H1 (cell line): ENCODE measurements around the gene TMEM9B. TPM values are rescaled to one million over a fixed set of nuclear protein-coding genes. Genes with fewer than 3 reads are reported as not detected.

Experiments used
- CTCF ChIA-PET: fragments of 300-600 bp; sonication (Branson Sonifier 250); formaldehyde crosslinking; loops from one replicate; lab custom pipeline; 2021; ENCODE audit not compliant: partially characterized antibody; lab: Charles Lee
- POLR2A ChIA-PET: fragments of 300-600 bp; sonication (Branson Sonifier 250); formaldehyde crosslinking; loops from one replicate; lab custom pipeline; 2021; ENCODE audit warnings: inconsistent platforms; ENCODE audit not compliant: partially characterized antibody; lab: Charles Lee
- DNase-seq, 2 experiments: peaks; one replicate each; pipeline versions ENCODE4 v3.0.0 to v3.0.0-alpha.2; 2010 to 2022; ENCODE audit warnings: low spot score in 2 of 2, low read depth in 1 of 2, mixed read lengths in 1 of 2
- FAIRE-seq: peaks from 2 replicates; lab custom pipeline; 2011; peaks lifted over from hg19 to GRCh38; lab: Jason Lieb, UNC
- H2AFZ ChIP-seq: 2 replicates; pipeline ENCODE4 v1.8.1; 2012; ENCODE audit warnings: low read length, inconsistent platforms
- H2AK5ac ChIP-seq: 2 replicates; pipeline ENCODE4 v1.6.1; 2013; ENCODE audit warnings: low read depth, low read length
- H2BK120ac ChIP-seq: replicated peaks from 2 replicates; pipeline ENCODE3; 2013; ENCODE audit warnings: low read depth, low read length, inconsistent platforms
- H2BK12ac ChIP-seq: 2 replicates; pipeline ENCODE4 v1.6.1; 2013; ENCODE audit warnings: low read depth, low read length
- H2BK15ac ChIP-seq: 2 replicates; pipeline ENCODE4 v1.6.1; 2013; ENCODE audit warnings: low read length
- H2BK20ac ChIP-seq: 2 replicates; pipeline ENCODE4 v1.6.1; 2013; ENCODE audit warnings: low read length
- H2BK5ac ChIP-seq: 2 replicates; pipeline ENCODE4 v1.6.1; 2013; ENCODE audit warnings: low read depth, low read length
- H3K14ac ChIP-seq: 2 replicates; pipeline ENCODE4 v1.6.1; 2013; ENCODE audit warnings: inconsistent platforms; ENCODE audit not compliant: insufficient read length
- H3K18ac ChIP-seq: 2 replicates; pipeline ENCODE4 v1.6.1; 2013; ENCODE audit warnings: low read length; ENCODE audit errors: extremely low read depth
- H3K23ac ChIP-seq: 2 replicates; pipeline ENCODE4 v1.6.1; 2013; ENCODE audit warnings: inconsistent platforms; ENCODE audit not compliant: insufficient read length
- H3K23me2 ChIP-seq: 2 replicates; pipeline ENCODE4 v1.6.1; 2013; ENCODE audit warnings: low read depth, low read length
- H3K27ac ChIP-seq: 2 replicates; pipeline ENCODE4 v1.6.1; 2011; ENCODE audit warnings: low read depth, low read length, inconsistent platforms
- H3K27me3 ChIP-seq, 4 experiments: replicated peaks in 1 of 4; 1 replicate in 1 of 4; 2 replicates in 3 of 4; pipeline versions ENCODE4 v1.6.1 to v1.8.1; 2011 to 2013; ENCODE audit warnings: low read length in 3 of 4, mild to moderate bottlenecking in 3 of 4, inconsistent platforms in 2 of 4, mixed read lengths in 2 of 4, moderate library complexity in 1 of 4; ENCODE audit not compliant: control insufficient read depth in 3 of 4, insufficient read depth in 3 of 4; ENCODE audit errors: extremely low read depth in 1 of 4
- H3K36me3 ChIP-seq, 4 experiments: 2 replicates each; pipeline versions ENCODE4 v1.6.1 to v1.8.1; 2011 to 2013; ENCODE audit warnings: mild to moderate bottlenecking in 4 of 4, low read length in 3 of 4, moderate library complexity in 2 of 4, control low read depth in 1 of 4, inconsistent platforms in 1 of 4; ENCODE audit not compliant: insufficient read depth in 4 of 4, control insufficient read depth in 2 of 4
- H3K4ac ChIP-seq: replicated peaks from 2 replicates; pipeline ENCODE3; 2013; ENCODE audit warnings: low read length, low read depth, mixed read lengths, inconsistent platforms; ENCODE audit not compliant: insufficient read length
- H3K4me1 ChIP-seq, 4 experiments: replicated peaks in 1 of 4; 1 replicate in 1 of 4; 2 replicates in 3 of 4; pipeline versions ENCODE4 v1.6.1 to v1.8.1; 2011 to 2013; ENCODE audit warnings: low read length in 3 of 4, inconsistent platforms in 2 of 4, mixed read lengths in 1 of 4; ENCODE audit not compliant: insufficient read depth in 4 of 4, control insufficient read depth in 3 of 4
- H3K4me2 ChIP-seq, 2 experiments: 2 replicates each; pipeline versions ENCODE4 v1.6.1 to v1.8.1; 2011 to 2013; ENCODE audit warnings: low read depth in 2 of 2, low read length in 2 of 2, control low read depth in 1 of 2, inconsistent platforms in 1 of 2, mild to moderate bottlenecking in 1 of 2; ENCODE audit not compliant: insufficient read depth in 1 of 2
- H3K4me3 ChIP-seq, 4 experiments: fragments of 200-600, 300-600 bp in 1 of 4; sonication (generic), shearing (Covaris generic), sonication (Bioruptor Twin) in 1 of 4; 2 replicates each; pipeline versions ENCODE4 v1.5.1 to v1.8.1; 2011 to 2016; ENCODE audit warnings: low read length in 4 of 4, low read depth in 3 of 4, control low read depth in 2 of 4, inconsistent platforms in 2 of 4, mild to moderate bottlenecking in 2 of 4, mixed read lengths in 1 of 4, moderate library complexity in 1 of 4; ENCODE audit not compliant: insufficient read depth in 2 of 4; ENCODE audit errors: extremely low read depth in 1 of 4
- H3K56ac ChIP-seq: replicated peaks from 2 replicates; pipeline ENCODE3; 2013; ENCODE audit warnings: low read depth, mild to moderate bottlenecking, mixed read lengths, low read length, inconsistent platforms; ENCODE audit not compliant: insufficient read length
- H3K79me1 ChIP-seq: 2 replicates; pipeline ENCODE4 v1.6.1; 2013; ENCODE audit warnings: low read depth, low read length, control low read depth
- H3K79me2 ChIP-seq, 2 experiments: 2 replicates each; pipeline versions ENCODE4 v1.6.1 to v1.8.1; 2012 to 2013; ENCODE audit warnings: low read length in 2 of 2, mild to moderate bottlenecking in 2 of 2, inconsistent platforms in 1 of 2; ENCODE audit not compliant: insufficient read depth in 2 of 2, control insufficient read depth in 1 of 2
- H3K9ac ChIP-seq, 4 experiments: replicated peaks in 1 of 4; 1 replicate in 1 of 4; 2 replicates in 3 of 4; pipeline versions ENCODE4 v1.6.1 to v1.8.1; 2011 to 2013; ENCODE audit warnings: low read depth in 3 of 4, low read length in 3 of 4, control low read depth in 2 of 4, mild to moderate bottlenecking in 2 of 4, moderate library complexity in 2 of 4, inconsistent platforms in 1 of 4; ENCODE audit errors: extremely low read depth in 1 of 4
- H3K9me3 ChIP-seq, 2 experiments: 2 replicates each; pipeline versions ENCODE4 v1.6.1 to v1.8.1; 2012 to 2013; ENCODE audit warnings: mild to moderate bottlenecking in 2 of 2, moderate library complexity in 2 of 2, control low read depth in 1 of 2, inconsistent platforms in 1 of 2, low read depth in 1 of 2, low read length in 1 of 2, mixed read lengths in 1 of 2; ENCODE audit not compliant: insufficient read depth in 2 of 2
- H4K20me1 ChIP-seq, 2 experiments: replicated peaks in 1 of 2; 2 replicates each; pipeline versions ENCODE3 to v1.8.1; 2011 to 2013; ENCODE audit warnings: inconsistent platforms in 2 of 2, low read length in 2 of 2, mild to moderate bottlenecking in 1 of 2; ENCODE audit not compliant: insufficient read depth in 2 of 2, control insufficient read depth in 1 of 2
- H4K5ac ChIP-seq: 2 replicates; pipeline ENCODE4 v1.6.1; 2013; ENCODE audit warnings: low read length, low read depth, mixed read lengths, inconsistent platforms; ENCODE audit not compliant: insufficient read length
- H4K8ac ChIP-seq: 2 replicates; pipeline ENCODE4 v1.8.0; 2013; ENCODE audit warnings: mild to moderate bottlenecking, moderate library complexity, low read length, inconsistent platforms; ENCODE audit not compliant: insufficient read depth; ENCODE audit errors: extremely low read depth
- H4K91ac ChIP-seq: replicated peaks from 2 replicates; pipeline ENCODE3; 2013; ENCODE audit warnings: low read length, mixed read lengths, inconsistent platforms; ENCODE audit not compliant: insufficient read length
- ATF2 ChIP-seq: IDR thresholded peaks from 2 replicates; pipeline ENCODE4 v1.6.1; 2012; ENCODE audit warnings: low read length, inconsistent platforms
- CBX5 ChIP-seq: fragments of 300-800, 300-1000 bp; sonication (generic); IDR thresholded peaks from 2 replicates; pipeline ENCODE4 v1.7.1; 2016; ENCODE audit warnings: antibody characterized with exemption, low read length, low read depth
- CHD1 ChIP-seq: IDR thresholded peaks from 2 replicates; pipeline ENCODE4 v1.6.1; 2012; ENCODE audit warnings: low read depth, low read length, improper control_type of control experiment
- FOSL1 ChIP-seq: IDR thresholded peaks from 2 replicates; pipeline ENCODE4 v1.6.1; 2011; ENCODE audit warnings: mild to moderate bottlenecking, low read depth, low read length, moderate library complexity; ENCODE audit not compliant: insufficient read depth
- HDAC6 ChIP-seq: IDR thresholded peaks from one replicate; pipeline ENCODE4 v1.7.1; 2012; ENCODE audit warnings: low read depth, mild to moderate bottlenecking, inconsistent platforms, low read length, moderate library complexity
- SAP30 ChIP-seq: fragments of 300-600 bp; sonication (generic); IDR thresholded peaks from 2 replicates; pipeline ENCODE4 v1.7.1; 2012; ENCODE audit warnings: low read length, moderate library complexity, mild to moderate bottlenecking, inconsistent platforms; ENCODE audit not compliant: insufficient read depth, insufficient replicate concordance
- WGBS, 2 experiments: shearing (Covaris generic) in 1 of 2; methylation state at CpG; one replicate each; pipeline versions ENCODE4 v1.1.6 to v1.1.7; 2013 to 2015; ENCODE audit warnings: low lambda C conversion rate in 2 of 2, mixed read lengths in 2 of 2, inconsistent platforms in 1 of 2, low coverage in 1 of 2, missing lambda C conversion rate in 1 of 2; ENCODE audit not compliant: insufficient replicate concordance in 2 of 2, insufficient coverage in 1 of 2, insufficient read length in 1 of 2; ENCODE audit errors: extremely low coverage in 1 of 2, missing lambda C conversion rate in 1 of 2; 5-methylcytosine and 5-hydroxymethylcytosine counted together
- polyA plus RNA-seq, 7 experiments: library from polyadenylated mRNA; depleted of rRNA in 3 of 7; stranded (reverse) in 5 of 7; unstranded in 2 of 7; fragments of >200 nt in 5 of 7; fragments of 200-250 nt in 2 of 7; gene quantifications; 1 replicate in 5 of 7; 2 replicates in 1 of 7; 4 replicates in 1 of 7; pipeline versions ENCODE4 v1.2.1 to v1.2.3, GENCODE V29; 2011 to 2013; ENCODE audit warnings: missing spikeins in 2 of 7, mixed read lengths in 2 of 7
- total RNA-seq: library from RNA; stranded (reverse); fragmentation: NEBNext Ultra II Directional; extraction: Animal tissue kit (Norgen Biotek cat#: 25700); gene quantifications from 2 replicates; pipeline ENCODE4 v1.2.1, GENCODE V29; 2021

The TMEM9B gene
- total and polyA plus RNA-seq, 2 of the 8 experiments (the other 6 are each of a cell fraction or from before 2014, with no cell fraction given): 8.3 to 9.4 TPM

- Histone ChIP-seq H2BK20ac (no peak overlapping the region), H3K4me2 (no peak overlapping the region), H3K23me2 (peaks cover 10% of the 10 kb centered on the region; the same call in 1 of the 2 replicates), H4K91ac (no peak overlapping the region), H3K9ac (no peak overlapping the region), H3K36me3 (no peaks in the 10 kb centered on the region), H3K9me3 (no peaks in the 10 kb centered on the region), H3K4me3 (no peak overlapping the region), H2BK12ac (no peak overlapping the region), H3K27me3 (peaks cover 15 to 40% (median 35%) of the 10 kb centered on the region in 4 experiments), H2AK5ac (no peak overlapping the region), H3K23ac (no peak overlapping the region), H4K8ac (no peak overlapping the region), H3K4ac (no peak overlapping the region), H3K4me1 (peaks cover 0 to 4% (median 3%) of the 10 kb centered on the region in 4 experiments; a peak in 6 of 7 replicates), H4K20me1 (peaks cover 0 to 2% of the 10 kb centered on the region in 2 experiments), H3K56ac (no peak overlapping the region), H2BK120ac (no peak overlapping the region), H3K27ac (no peak overlapping the region), H2AFZ (no peak overlapping the region), H3K14ac (no peak overlapping the region), H3K79me1 (no peaks in the 10 kb centered on the region), H3K79me2 (no peaks in the 10 kb centered on the region), H3K18ac (no peak overlapping the region), H2BK15ac (no peak overlapping the region), H4K5ac (no peak overlapping the region), H2BK5ac (no peak overlapping the region)
- FAIRE-seq: peak; percentile 7
- CTCF ChIA-PET: interaction anchor here (1.1 to 3.8 kb wide), 4 partner anchors 7 to 122 kb away, joined by 3 to 26 read pairs (median 3); no protein-coding TSS in a partner anchor
- TF ChIP-seq SAP30: no peak
- no peak for TF ChIP-seq ATF2
- no peak for TF ChIP-seq HDAC6
- TF ChIP-seq CHD1: no peak
- no peak for TF ChIP-seq CBX5
- TF ChIP-seq FOSL1: no peak
- no peak for DNase-seq
- POLR2A ChIA-PET: no interaction called here
- WGBS, 2 experiments: 76% methylated on average over 3 of the region's 3 CpGs; no CpG with 5 or more reads in 1 of the 2 experiments
Measured at GRCh38 chr11:9008011-9008550, 43.8 kb upstream of the TMEM9B start.
